Psoas muscle (tissue), 8 donors: ENCODE data around the gene AGER. TPM values are rescaled to one million over a fixed set of nuclear protein-coding genes. Genes with fewer than 3 reads are reported as not detected.
"Not testable (repeated sequence)": the region's sequence is repeated elsewhere in the genome, so short reads cannot be mapped to it uniquely, and the experiment has no call there.

Source experiments
- ATAC-seq, 4 donors: fragments of 200-7000 bp; cut with Tn5 transposase; one replicate each; pipeline ENCODE4 v1.9.1; 2020; ENCODE audit warnings: moderate library complexity in 3 of 4, mild to moderate bottlenecking in 2 of 4
- DNase-seq, 2 donors: peaks; one replicate each; pipeline ENCODE4 v3.0.0-alpha.2; 2020
- H3K27ac ChIP-seq: fragments of 200-600 bp; one replicate; pipeline ENCODE4 v1.8.0; 2022
- H3K27me3 ChIP-seq, 3 donors: fragments of 200-600 bp in 1 of 3; one replicate each; pipeline versions ENCODE4 v1.6.1 to v1.8.0; 2013 to 2022; ENCODE audit warnings: low read length in 2 of 3, mild to moderate bottlenecking in 2 of 3, moderate library complexity in 1 of 3; ENCODE audit not compliant: insufficient read depth in 3 of 3
- H3K36me3 ChIP-seq, 2 donors: fragments of 200-600 bp in 1 of 2; one replicate each; pipeline versions ENCODE4 v1.6.1 to v1.8.0; 2013 to 2022; ENCODE audit warnings: low read depth in 1 of 2, mild to moderate bottlenecking in 1 of 2, moderate library complexity in 1 of 2; ENCODE audit not compliant: insufficient read depth in 1 of 2
- H3K4me1 ChIP-seq: fragments of 200-600 bp; one replicate; pipeline ENCODE4 v1.8.0; 2022
- H3K4me3 ChIP-seq: fragments of 200-600 bp; one replicate; pipeline ENCODE4 v1.8.0; 2022; ENCODE audit warnings: mild to moderate bottlenecking
- H3K9me3 ChIP-seq: fragments of 200-600 bp; one replicate; pipeline ENCODE4 v1.8.0; 2022
- WGBS, 3 donors: extraction: QIAGEN DNeasy Blood & Tissue Kit; methylation state at CpG; one replicate each; pipeline versions ENCODE4 v1.1.6 to v1.1.7; 2013; 5-methylcytosine and 5-hydroxymethylcytosine counted together
- intact Hi-C, 2 donors: fragments of 100-400 bp; cut with DNase I; formaldehyde crosslinking; loops; one replicate each; pipeline versions ENCODE4 v1.11.0 to v1.14.2; 2022
- polyA plus RNA-seq, 3 donors: library from polyadenylated mRNA; stranded (reverse); fragments of 200-250 nt; gene quantifications; one replicate each; pipeline ENCODE4 v1.2.3, GENCODE V29; 2013
- total RNA-seq, 4 donors: library from RNA; stranded (reverse); fragmentation: NEBNext Ultra II Directional in 2 of 4; extraction: Animal tissue kit (Norgen Biotek cat#: 25700) in 2 of 4; gene quantifications; one replicate each; pipeline versions ENCODE4 v1.2.1 to v1.2.4, GENCODE V29; 2021 to 2023
- TF ChIP-seq, protein P1 (sequence below): fragments of 200-600 bp; IDR thresholded peaks from one replicate; pipeline ENCODE4 v1.8.0; 2022; ENCODE audit warnings: antibody characterized with exemption
- donor health status: healthy with polysubstance abuse.
- donor health status: DM: no; HTN: no; CAD: no; lungs with moderate emphysema.
- donor health status: Bipolar disorder and iron deficiency.
- donor health status: healthy.
- donor health status: DM: yes; HTN: yes; CAD: no.
- donor health status: DM: no; HTN: no; CAD: no.
- donor health status: DM: no; HTN: no; CAD: no.
- donor health status: DM: yes; HTN: yes; CAD: no.

Gene AGER
- total and polyA plus RNA-seq, 7 donors, result 0.79 to 2.0 (median 1.2) TPM

DNA sequence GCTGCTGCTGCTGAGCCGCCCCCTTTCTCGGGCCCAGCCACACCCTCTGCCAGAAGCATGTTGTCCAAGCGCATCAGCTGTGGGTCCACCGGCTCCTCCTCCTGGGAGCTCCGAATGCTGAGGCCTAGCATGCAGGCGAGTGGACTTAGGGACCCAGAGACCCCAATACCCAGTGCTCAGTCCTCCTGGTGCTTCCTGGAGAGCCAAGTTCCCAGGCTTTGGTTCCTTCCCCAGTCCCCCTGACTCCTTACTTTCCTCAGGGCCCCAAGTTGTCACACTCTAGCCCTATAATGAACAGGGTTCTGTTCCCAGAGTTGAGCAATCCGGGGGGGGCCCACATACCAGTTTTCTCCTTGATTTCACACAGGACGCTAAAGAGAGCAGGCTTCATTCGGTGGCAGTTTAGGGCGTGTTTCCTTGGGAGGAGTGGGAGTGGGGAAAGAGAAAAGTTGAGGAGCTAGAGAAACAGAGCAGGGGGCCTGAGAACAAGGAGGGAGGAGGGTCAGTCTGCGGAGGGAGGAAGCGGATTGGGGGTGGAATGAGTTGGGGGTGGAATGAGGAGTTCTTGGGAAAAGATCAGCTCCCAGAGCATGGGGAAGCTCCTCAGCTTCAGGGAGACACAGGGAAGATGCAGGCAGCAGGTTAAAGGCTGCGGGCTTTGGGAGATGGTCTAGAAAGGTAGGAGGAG lies 4.5 kb upstream of the AGER start:
- peak overlapping the region; percentile 91 for H3K27ac ChIP-seq
- intact Hi-C loops, result no loop called here
- ATAC-seq (no peak), DNase-seq (no peak)
- H3K4me1 ChIP-seq, result peaks cover 18% of the 10 kb centered on the region
- no peaks in the 10 kb centered on the region for H3K27me3 ChIP-seq
- H3K9me3 ChIP-seq, result no peaks in the 10 kb centered on the region
- H3K4me3 ChIP-seq, result peak overlapping the region; percentile 77
- TF ChIP-seq, protein P1, sequence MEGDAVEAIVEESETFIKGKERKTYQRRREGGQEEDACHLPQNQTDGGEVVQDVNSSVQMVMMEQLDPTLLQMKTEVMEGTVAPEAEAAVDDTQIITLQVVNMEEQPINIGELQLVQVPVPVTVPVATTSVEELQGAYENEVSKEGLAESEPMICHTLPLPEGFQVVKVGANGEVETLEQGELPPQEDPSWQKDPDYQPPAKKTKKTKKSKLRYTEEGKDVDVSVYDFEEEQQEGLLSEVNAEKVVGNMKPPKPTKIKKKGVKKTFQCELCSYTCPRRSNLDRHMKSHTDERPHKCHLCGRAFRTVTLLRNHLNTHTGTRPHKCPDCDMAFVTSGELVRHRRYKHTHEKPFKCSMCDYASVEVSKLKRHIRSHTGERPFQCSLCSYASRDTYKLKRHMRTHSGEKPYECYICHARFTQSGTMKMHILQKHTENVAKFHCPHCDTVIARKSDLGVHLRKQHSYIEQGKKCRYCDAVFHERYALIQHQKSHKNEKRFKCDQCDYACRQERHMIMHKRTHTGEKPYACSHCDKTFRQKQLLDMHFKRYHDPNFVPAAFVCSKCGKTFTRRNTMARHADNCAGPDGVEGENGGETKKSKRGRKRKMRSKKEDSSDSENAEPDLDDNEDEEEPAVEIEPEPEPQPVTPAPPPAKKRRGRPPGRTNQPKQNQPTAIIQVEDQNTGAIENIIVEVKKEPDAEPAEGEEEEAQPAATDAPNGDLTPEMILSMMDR, result no peak
- WGBS, 3 donors, result 17 to 28% (median 23%) methylated on average over 8 to 12 of the region's 13 CpGs
- H3K36me3 ChIP-seq, result peaks cover 0 to 23% of the 10 kb centered on the region in 2 donors

DNA sequence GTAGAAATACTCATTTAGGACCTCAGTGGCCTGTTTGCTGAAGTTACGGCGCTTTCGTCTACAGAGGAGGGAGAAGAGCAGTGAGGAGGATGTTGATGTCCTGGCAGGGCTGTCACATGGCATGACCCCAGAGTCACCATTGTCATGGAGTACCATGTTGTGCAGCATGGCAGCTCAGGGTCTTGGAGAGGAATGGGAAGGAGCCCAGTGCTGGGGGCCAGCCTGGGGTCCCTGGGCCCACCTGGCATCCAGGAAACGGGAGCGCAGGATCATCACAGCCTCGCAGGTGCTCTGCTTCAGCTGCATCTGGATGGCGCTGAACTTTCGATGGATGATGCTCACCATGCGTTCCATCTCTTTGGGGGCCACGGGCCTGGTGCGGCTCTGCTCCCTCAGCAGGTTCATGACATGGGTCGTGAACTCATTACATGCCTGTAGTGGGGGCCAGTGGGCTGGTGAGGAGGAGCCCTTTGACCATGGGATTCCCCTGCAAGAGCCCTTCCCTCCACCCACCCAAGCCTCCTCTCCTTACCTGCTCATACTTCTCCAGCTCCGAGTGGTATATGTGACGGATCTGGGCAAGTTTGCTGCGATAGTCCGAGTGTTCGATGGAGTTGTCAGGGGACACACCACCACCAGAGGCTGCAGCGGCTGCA lies 3.8 kb upstream of the AGER start:
- Histone ChIP-seq H3K4me3 (peak overlapping the region; percentile 77), H3K4me1 (peaks cover 18% of the 10 kb centered on the region), H3K27ac (peak overlapping the region; percentile 91), H3K36me3 (peaks cover 0 to 30% of the 10 kb centered on the region in 2 donors)
- H3K9me3 ChIP-seq, H3K27me3 ChIP-seq, ATAC-seq, intact Hi-C loops, DNase-seq: not testable (repeated sequence)
- 56 to 67% (median 61%) methylated on average over 16 to 18 of the region's 18 CpGs for WGBS, 3 donors

DNA sequence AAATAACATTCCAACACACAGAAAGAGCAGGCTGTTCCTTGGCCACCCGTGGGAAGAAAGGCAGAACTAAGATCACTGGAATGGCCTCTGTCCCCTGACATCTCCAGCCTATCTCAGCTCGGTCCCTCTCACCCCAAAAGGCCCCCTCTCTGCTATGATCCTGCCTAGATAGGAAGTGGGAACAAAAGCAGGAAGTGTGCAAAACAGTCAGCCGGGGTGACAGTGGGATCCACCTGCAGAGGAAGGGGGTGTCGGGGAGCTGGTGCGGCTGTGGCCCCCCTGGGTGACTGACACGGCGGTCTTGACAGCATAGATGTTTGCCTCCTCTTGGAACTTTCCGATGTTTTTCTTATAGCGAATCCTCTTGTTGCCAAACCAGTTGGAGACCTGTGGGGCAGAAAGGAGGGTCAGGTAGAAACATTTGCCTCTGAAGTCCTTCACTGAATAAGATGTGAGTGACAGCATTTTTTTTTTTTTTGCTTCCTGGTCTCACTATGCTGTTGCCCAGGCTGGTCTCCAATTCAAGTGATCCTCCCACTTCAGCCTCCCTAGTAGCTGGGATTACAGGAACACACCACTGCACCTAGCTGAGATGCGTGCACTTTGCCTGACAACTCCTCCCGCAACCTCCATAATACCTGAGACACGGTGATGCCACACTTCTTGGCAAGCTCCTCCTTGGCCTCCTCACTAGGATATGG lies 3.1 kb upstream of the AGER start:
- TF ChIP-seq, protein P1, result no peak
- peaks cover 25% of the 10 kb centered on the region for H3K4me1 ChIP-seq
- 68 to 75% (median 69%) methylated on average over 12 of the region's 12 CpGs for whole genome bisulfite sequencing, 3 donors
- DNase-seq (no peak), ATAC-seq (no peak)
- H3K4me3 ChIP-seq, result no peak overlapping the region
- H3K27me3 ChIP-seq, result no peaks in the 10 kb centered on the region
- no peaks in the 10 kb centered on the region for H3K9me3 ChIP-seq
- intact Hi-C loops, result no loop called here
- H3K36me3 ChIP-seq, result peaks cover 0 to 34% of the 10 kb centered on the region in 2 donors
- peak overlapping the region; percentile 76 for H3K27ac ChIP-seq

DNA sequence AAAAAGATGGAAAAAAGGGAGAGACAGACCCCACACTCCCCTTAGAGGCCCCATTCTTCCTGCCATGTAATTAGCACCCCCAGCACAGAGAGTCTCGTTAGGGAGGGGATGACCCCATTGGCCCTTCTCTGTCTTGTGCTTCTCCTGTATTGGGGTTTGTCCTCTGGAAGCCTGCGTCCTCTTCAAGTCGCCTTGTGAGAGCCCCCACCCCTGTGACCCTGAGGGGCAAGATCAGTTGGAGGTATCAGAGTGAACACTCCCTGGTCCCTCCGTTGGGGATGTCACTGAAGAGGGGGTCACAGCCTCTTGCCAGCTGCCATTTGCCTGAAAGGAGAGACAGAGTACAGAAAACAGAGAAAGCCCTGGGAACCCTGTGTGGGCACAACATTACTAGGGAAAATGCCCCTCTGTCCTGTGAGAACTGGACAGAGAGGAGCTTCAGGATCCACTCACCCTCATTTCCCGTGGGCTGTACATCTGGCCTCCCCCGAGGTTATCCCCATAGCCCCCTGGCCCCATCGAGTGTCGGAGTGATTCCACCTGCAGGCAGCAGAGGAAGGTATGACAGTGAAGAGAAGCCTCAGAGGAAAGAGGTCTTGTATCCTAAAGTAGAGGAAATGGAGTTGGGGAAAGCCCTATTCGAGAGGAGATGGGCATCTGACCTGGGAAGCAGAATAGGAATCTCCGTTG lies 2.2 kb upstream of the AGER start:
- WGBS, 3 donors, result 54 to 66% (median 60%) methylated on average over 10 of the region's 10 CpGs
- intact Hi-C loops, H3K27me3 ChIP-seq, H3K9me3 ChIP-seq, DNase-seq, ATAC-seq: not testable (repeated sequence)
- Histone ChIP-seq H3K4me1 (peaks cover 25% of the 10 kb centered on the region), H3K27ac (peak overlapping the region; percentile 76), H3K36me3 (peaks cover 0 to 40% of the 10 kb centered on the region in 2 donors), H3K4me3 (peak overlapping the region; percentile 7)

DNA sequence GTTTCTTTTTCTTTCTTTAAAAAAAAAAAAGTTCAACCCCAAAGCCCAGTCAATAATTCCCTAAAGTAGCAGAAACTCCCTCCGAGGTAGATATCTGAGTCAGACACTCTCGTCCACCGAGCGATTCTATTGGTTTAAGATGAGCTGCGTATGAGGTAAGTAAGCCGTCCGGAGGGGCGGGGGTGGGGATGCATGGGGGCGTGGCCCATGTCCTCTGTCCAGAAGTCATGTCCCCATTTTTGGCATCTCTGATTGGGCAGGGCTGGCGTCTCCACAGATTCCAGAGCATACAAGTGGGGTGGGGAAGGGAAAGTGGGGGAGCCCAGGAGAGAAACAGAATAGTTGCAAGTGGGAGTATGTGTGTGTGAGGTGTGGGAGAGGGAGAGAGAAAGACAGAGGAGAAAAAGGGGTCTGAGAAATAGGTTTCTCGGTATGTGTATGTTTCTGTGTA lies 1.7 kb upstream of the AGER start:
- H3K27me3 ChIP-seq, intact Hi-C loops, H3K9me3 ChIP-seq: not testable (repeated sequence)
- 6 to 15% (median 11%) methylated on average over 11 of the region's 11 CpGs for WGBS, 3 donors
- H3K4me1 ChIP-seq, result peaks cover 22% of the 10 kb centered on the region
- DNase-seq (peak; percentile 88 to 92), ATAC-seq (peak; percentile 74 to 85 (median 80))
- H3K4me3 ChIP-seq, result peak overlapping the region; percentile 7
- H3K36me3 ChIP-seq, result peaks cover 0 to 46% of the 10 kb centered on the region in 2 donors
- peak overlapping the region; percentile 76 for H3K27ac ChIP-seq
